NAMALWA (cell line): Measurements from ENCODE around the gene ATXN1.

Experiments used
- DNase-seq: peaks from one replicate; pipeline ENCODE4 v3.0.0-alpha.2; 2015; ENCODE audit warnings: low spot score

The ATXN1 gene

DNA sequence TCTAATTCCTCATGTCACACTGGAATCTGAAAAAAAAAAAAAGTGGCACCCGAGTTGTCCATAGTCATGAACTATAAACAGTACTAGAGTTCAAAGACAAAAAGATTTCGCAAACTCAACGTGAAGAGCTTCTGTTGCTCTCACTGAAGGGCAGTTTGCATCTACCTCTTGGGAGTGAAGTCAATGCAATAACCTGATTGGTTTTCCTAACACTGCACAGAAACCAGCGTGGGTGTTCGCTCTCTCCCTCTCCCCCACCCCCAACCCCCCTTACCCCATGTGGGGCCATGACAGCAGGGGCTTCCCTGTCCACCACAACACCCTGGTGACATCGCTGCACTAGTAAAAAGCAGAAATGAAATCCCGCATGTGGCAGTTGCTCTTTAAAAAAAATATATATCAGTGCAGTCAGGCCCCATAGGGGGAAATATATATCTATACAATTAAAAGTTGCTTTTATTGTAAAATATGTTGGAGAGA lies 456.0 kb downstream of the ATXN1 start:
- DNase-seq = peak; percentile 49

- DNase-seq = no peak
These were observed 458.3 kb downstream of the ATXN1 start for GRCh38 chr6:16302721-16303552.

GRCh38 chr6:16301511-16301910 lies 459.7 kb downstream of the ATXN1 start:
- peak; percentile 33 for DNase-seq

GRCh38 chr6:16299861-16300260 lies 461.4 kb downstream of the ATXN1 start:
- DNase-seq = no peak

- DNase-seq = no peak
These were observed 465.1 kb downstream of the ATXN1 start for GRCh38 chr6:16296061-16296670.

DNA sequence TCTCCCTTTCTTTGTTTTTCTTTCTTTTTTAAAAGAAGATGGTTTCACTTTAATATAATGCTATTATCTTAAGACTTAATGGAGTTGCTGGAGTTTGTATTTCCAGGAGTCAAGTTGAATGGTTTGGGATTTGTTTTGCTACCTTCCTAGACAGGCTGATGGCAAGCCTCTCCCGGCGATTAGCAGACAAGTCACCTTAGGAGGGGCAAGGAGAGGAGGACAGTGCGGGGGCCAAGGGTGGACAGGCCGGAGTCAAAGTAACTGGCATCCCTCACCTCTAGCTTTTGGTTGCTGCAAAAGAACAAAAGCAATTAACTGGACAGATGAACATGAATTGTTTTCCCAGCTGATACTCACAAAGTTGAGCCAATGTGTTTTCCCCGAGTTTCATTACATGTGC lies 465.8 kb downstream of the ATXN1 start:
- DNase-seq = no peak

GRCh38 chr6:16295060-16295459 lies 466.2 kb downstream of the ATXN1 start:
- DNase-seq = no peak

DNA sequence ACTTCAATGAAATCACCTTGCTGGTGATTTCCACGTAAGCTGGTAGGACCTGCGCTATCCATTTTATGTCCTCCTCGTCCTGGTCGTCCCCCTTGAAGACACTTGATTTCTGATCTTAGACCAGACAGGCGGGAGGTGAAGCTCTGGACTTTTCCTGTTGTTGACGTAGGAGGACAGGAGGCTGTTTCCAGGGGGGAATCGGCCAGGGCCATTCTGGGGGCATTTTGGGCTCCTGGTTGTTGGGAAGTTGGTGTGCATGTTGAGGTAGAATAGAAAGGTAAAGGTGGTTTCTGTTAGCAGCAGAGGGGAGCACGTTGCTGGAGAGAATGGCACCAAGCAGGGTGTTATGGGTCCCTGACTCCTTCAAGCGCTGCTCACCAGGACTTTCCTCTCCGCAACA lies 466.9 kb downstream of the ATXN1 start:
- no peak for DNase-seq

DNA sequence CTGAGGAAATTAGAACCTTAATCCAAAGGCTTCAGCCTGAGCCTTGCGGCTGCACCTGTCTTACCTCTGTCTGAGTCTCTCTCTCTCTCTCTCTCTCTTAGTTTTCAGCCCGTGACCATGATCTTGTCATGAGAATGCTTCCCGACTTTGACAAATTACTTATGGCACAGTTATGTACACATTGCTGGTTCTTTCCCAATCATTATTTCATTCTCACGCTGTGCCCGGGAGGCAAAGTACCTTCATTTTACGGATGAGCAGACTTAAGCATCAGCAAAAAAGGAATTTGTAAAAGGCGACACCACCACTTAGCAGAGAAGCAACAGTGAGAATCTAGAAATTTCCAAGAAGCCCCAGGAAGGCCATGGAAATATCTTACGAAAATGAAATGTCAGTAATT lies 468.3 kb downstream of the ATXN1 start:
- no peak for DNase-seq

GRCh38 chr6:16292432-16292831 lies 468.8 kb downstream of the ATXN1 start:
- DNase-seq = no peak

GRCh38 chr6:16291739-16292138 lies 469.5 kb downstream of the ATXN1 start:
- DNase-seq = no peak

GRCh38 chr6:16288163-16288562 lies 473.1 kb downstream of the ATXN1 start:
- no peak for DNase-seq

- DNase-seq = peak; percentile 51
These were observed 475.1 kb downstream of the ATXN1 start for GRCh38 chr6:16286151-16286522.

DNA sequence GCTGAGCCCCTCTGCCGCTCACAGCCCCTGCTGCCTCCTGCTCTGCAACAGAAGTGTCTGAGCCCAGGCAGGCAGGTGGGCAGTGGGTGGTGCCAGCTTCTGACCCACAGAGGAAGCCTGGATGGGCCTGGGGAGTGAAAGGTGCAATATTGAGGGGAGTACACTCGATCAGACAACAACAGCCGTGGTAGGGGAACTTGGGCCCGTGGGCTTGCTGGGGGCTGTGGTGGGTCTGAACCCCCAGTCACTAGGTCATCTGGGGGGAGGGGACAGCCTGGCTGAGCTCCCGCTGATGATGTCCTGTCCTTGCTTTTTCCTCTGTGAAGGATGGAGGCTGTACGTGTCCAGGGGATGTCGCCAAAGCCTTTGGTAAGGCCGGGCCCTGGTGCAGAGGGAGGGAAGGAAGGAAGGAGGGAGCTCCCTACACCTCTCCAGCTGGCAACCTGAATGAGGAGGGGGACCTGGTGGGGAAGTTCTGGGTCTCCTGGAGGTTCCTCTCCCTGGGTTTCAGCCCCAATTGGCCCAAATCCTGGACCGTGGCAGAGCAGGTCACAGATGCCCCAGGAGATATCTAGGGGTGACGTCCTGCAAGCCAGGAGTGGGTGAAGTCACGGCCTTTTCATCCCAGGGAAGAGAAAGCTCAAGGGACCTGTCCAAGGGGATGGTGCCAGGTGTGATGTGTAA lies 475.7 kb downstream of the ATXN1 start:
- no peak for DNase-seq

DNA sequence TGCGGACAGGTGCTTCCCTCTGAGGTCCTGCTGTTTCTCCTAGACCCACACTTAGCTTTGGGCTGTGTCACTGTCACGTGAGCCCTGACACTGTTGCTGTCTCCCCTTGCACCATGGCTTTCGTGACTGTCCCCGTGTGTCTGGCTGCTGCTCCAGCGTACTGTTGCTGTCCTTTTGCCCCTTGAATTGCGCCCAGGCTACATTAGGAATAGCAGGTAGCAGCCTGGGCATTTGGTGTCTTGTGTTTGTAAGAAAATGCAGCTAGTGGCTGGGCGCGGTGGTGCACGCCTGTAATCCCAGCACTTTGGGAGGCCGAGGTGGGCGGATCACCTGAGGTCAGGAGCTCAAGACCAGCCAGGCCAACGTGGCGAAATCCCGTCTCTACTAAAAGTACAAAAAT lies 476.8 kb downstream of the ATXN1 start:
- no peak for DNase-seq

- DNase-seq = no peak
These were observed 478.9 kb downstream of the ATXN1 start for GRCh38 chr6:16282370-16282769.

DNA sequence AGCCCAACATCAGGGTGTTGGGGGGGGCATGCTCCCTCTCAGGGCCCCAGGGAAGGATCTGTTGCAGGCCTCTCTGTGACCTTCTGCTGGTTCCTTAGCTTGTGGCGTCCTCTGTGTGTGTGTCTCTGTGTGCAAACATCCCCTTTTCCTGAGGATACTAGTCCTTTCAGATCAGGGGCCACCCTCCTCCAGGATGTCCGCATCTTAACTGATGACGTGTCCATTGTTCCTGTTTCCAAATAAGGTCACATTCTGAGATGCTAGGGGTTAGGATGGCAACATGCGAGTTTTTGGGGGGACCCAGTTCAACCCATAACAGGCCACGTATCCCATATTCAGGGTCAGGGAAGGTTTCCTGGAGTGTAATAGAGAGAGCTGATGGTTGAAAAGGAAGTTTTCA lies 482.0 kb downstream of the ATXN1 start:
- DNase-seq = no peak

DNA sequence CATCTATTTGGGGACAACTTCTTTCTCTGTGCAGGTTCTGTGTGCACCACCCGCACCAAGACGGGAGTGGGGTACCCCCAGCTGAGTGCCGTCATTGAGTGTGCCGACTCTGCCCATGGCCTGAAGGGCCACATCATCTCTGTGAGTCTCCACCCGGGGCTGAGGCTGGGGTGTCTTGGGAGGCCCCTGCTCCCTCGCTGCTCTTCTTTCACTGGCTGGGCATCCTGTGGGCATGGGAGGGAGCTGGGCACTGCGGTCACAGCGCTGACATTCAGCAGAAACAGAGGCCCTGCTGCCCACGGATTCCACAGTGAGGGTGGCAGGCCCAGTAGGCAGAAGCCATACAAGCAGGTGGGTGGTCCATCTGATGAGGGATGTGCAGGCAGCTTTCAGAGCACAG lies 482.5 kb downstream of the ATXN1 start:
- no peak for DNase-seq

DNA sequence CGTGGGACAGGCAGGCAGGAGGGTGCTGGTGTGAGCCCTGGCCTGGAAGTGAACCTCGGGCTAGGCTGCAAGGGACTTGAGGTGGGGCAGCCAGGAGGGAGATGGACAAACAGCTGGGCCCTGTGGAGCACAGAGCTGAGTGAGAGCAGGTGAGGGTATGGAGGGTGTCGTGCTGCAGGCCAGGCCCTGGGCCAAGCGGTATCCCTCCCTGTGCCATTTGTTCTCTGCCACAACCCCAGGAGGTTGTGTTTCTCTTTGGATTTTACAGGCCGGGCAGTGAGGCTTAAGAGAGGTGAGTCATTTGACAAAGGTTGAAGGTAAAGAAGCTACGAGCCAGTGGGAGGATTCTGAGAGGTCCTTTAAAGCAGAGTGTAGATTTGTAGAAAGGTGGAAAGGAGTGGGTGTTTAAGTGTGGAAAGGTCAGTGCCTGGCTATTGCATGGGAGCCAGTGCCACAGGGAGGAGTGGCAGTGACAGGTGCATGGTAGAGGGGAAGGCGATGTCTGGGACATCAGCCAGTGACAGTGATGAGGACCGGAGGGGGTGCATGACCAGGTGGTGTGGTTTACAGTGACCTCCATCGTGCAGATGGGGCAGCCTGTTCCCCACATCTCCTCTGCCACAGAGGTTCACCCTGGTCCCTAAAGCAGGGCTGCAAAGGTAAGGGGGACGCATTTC lies 483.1 kb downstream of the ATXN1 start:
- no peak for DNase-seq

DNA sequence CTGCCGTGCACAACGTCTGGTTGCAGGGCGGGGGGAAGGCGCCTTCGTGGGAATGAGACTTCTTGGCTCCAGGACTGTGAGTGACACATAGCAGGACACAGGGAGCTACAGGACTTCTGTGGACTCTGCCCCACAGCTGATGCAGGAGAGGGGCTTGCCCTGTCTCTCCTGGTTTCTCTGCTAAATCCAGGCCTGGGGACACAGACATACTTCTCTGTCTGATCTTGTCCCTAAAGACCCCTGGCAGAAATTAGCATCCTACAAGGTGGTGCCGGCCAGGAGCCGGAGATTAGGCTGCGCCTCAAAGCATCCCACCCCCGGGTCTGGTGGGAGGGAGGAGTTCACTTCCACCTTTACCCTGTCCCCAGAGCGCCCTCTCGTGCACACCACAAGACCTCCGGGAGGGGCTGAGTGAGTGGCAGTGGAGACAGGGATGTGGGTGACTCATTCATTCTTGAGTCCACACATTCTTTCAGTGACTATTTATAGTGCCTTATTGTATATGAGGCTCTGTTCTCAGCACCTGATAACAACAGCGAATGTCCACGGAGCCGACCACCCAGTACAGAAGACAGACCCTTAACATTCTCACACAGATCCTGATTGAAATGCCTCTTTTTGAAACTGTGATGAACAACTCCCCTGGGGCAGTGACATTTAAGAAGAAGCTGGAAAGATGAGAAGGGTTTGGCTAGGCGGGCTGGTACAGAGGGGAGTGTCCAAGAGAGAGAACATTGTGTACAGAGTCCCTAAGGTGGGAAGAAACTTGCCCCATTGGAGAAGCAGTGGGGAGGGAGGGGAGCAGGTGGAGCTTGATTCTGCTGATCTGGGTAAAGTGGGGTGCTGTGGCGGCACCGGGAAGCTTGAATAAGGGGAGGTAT lies 483.9 kb downstream of the ATXN1 start:
- DNase-seq = peak; percentile 58

- DNase-seq = no peak
These were observed 486.2 kb downstream of the ATXN1 start for GRCh38 chr6:16274885-16275589.
